Hepatocyte (in vitro differentiated cells): ENCODE measurements around the gene ELMO2.

Experiments used
- EZH2 ChIP-seq: fragments of 200-600 bp; sonication (generic); IDR thresholded peaks from 2 replicates; pipeline ENCODE4 v1.6.1; 2016; ENCODE audit warnings: antibody characterized with exemption, mild to moderate bottlenecking, borderline replicate concordance
- EZH2phosphoT487 ChIP-seq: fragments of 200-600 bp; sonication (generic); IDR thresholded peaks from one replicate; pipeline ENCODE4 v1.6.1; 2018; ENCODE audit warnings: antibody characterized with exemption, mild to moderate bottlenecking, low read depth, moderate library complexity; ENCODE audit not compliant: unreplicated experiment, severe bottlenecking
- TF ChIP-seq, protein P1 (sequence below): fragments of 200-600 bp; sonication (generic); IDR thresholded peaks from 2 replicates; pipeline ENCODE4 v1.5.1; 2016; ENCODE audit warnings: antibody characterized with exemption, mild to moderate bottlenecking; ENCODE audit not compliant: poor library complexity

DNA sequence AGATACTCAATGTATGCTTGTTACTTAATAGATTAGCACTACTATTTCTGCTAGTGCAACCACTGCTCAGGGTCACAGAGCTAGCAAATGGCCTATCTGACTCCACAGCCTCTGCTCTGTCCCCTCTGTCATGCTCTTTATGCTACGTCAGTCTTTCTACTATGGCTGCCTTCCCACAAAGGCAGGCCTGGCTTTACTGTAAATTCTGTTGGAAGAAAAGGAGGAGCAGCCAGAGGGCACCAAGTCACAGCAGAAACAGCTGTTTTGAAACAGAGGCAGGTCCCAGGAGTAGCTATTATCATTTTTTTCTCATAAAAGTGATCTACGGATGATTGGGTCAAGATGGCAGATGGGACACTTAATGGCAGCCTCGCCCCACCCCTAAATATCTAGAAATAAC lies 10.0 kb upstream of the ELMO2 start:
- TF ChIP-seq, protein P1, sequence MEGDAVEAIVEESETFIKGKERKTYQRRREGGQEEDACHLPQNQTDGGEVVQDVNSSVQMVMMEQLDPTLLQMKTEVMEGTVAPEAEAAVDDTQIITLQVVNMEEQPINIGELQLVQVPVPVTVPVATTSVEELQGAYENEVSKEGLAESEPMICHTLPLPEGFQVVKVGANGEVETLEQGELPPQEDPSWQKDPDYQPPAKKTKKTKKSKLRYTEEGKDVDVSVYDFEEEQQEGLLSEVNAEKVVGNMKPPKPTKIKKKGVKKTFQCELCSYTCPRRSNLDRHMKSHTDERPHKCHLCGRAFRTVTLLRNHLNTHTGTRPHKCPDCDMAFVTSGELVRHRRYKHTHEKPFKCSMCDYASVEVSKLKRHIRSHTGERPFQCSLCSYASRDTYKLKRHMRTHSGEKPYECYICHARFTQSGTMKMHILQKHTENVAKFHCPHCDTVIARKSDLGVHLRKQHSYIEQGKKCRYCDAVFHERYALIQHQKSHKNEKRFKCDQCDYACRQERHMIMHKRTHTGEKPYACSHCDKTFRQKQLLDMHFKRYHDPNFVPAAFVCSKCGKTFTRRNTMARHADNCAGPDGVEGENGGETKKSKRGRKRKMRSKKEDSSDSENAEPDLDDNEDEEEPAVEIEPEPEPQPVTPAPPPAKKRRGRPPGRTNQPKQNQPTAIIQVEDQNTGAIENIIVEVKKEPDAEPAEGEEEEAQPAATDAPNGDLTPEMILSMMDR = no peak
- TF ChIP-seq EZH2 = no peak
- no peak for TF ChIP-seq EZH2phosphoT487
